ENCODE results near the gene SMARCC1. TPM values are rescaled to one million over a fixed set of nuclear protein-coding genes. Genes with fewer than 3 reads are reported as not detected.

The SMARCC1 gene
- total RNA-seq, 1 donor from 2014 or later, result 53.9 TPM

- Histone ChIP-seq H3K4me1 (no peaks in the 10 kb centered on the region), H3K36me3 (peaks cover 70% of the 10 kb centered on the region), H3K27me3 (ENCODE audit: low read depth) (no peaks in the 10 kb centered on the region), H3K4me3 (no peak overlapping the region), H3K9me3 (no peaks in the 10 kb centered on the region), H3K27ac (no peak overlapping the region)
- DNase-seq (no peak), ATAC-seq (no peak)
- intact Hi-C loops (cut with DNase I), result no loop called here
- TF ChIP-seq CTCF (IDR thresholded peaks at IDR 0.05), result no peak
These were observed 174.4 kb downstream of the SMARCC1 start for GRCh38 chr3:47607335-47607734.

- DNase-seq (no peak), ATAC-seq (no peak)
- Histone ChIP-seq H3K4me3 (no peak overlapping the region), H3K27me3 (ENCODE audit: low read depth) (no peaks in the 10 kb centered on the region), H3K36me3 (peaks cover 69% of the 10 kb centered on the region), H3K4me1 (no peaks in the 10 kb centered on the region), H3K9me3 (no peaks in the 10 kb centered on the region), H3K27ac (no peak overlapping the region)
- intact Hi-C loops (cut with DNase I), result no loop called here
- no peak for TF ChIP-seq CTCF (IDR thresholded peaks at IDR 0.05)
These were observed 175.5 kb downstream of the SMARCC1 start for GRCh38 chr3:47606165-47606564.

- Histone ChIP-seq H3K4me1 (no peaks in the 10 kb centered on the region), H3K27ac (no peak overlapping the region), H3K9me3 (no peaks in the 10 kb centered on the region), H3K36me3 (peaks cover 73% of the 10 kb centered on the region), H3K27me3 (ENCODE audit: low read depth) (no peaks in the 10 kb centered on the region), H3K4me3 (no peak overlapping the region)
- DNase-seq, result no peak
- no peak for TF ChIP-seq CTCF (IDR thresholded peaks at IDR 0.05)
- no peak for ATAC-seq
- intact Hi-C loops (cut with DNase I), result no loop called here
These were observed 176.0 kb downstream of the SMARCC1 start for GRCh38 chr3:47605652-47606051.

- peaks cover 73% of the 10 kb centered on the region for H3K36me3 ChIP-seq
- TF ChIP-seq CTCF (IDR thresholded peaks at IDR 0.05), result no peak
- ATAC-seq (no peak), DNase-seq (no peak)
- H3K9me3 ChIP-seq, result no peaks in the 10 kb centered on the region
- no peak overlapping the region for H3K4me3 ChIP-seq
- H3K27me3 ChIP-seq (ENCODE audit: low read depth), result no peaks in the 10 kb centered on the region
- intact Hi-C loops (cut with DNase I), result no loop called here
- no peak overlapping the region for H3K27ac ChIP-seq
- no peaks in the 10 kb centered on the region for H3K4me1 ChIP-seq
These were observed 177.5 kb downstream of the SMARCC1 start for GRCh38 chr3:47604145-47604544.

- Histone ChIP-seq H3K27me3 (ENCODE audit: low read depth) (no peaks in the 10 kb centered on the region), H3K4me1 (no peaks in the 10 kb centered on the region), H3K9me3 (no peaks in the 10 kb centered on the region), H3K36me3 (peaks cover 68% of the 10 kb centered on the region), H3K27ac (no peak overlapping the region), H3K4me3 (no peak overlapping the region)
- ATAC-seq (no peak), DNase-seq (no peak)
- TF ChIP-seq CTCF (IDR thresholded peaks at IDR 0.05), result no peak
- intact Hi-C loops (cut with DNase I), result no loop called here
These were observed 178.4 kb downstream of the SMARCC1 start for GRCh38 chr3:47603332-47603731.

- TF ChIP-seq CTCF (IDR thresholded peaks at IDR 0.05), result no peak
- Histone ChIP-seq H3K36me3 (peaks cover 48% of the 10 kb centered on the region), H3K9me3 (no peaks in the 10 kb centered on the region), H3K4me1 (no peaks in the 10 kb centered on the region), H3K4me3 (no peak overlapping the region), H3K27ac (no peak overlapping the region), H3K27me3 (ENCODE audit: low read depth) (no peaks in the 10 kb centered on the region)
- DNase-seq, result no peak
- intact Hi-C loops (cut with DNase I), result no loop called here
- no peak for ATAC-seq
These were observed 180.4 kb downstream of the SMARCC1 start for GRCh38 chr3:47601281-47601680.

Data from lower lobe of right lung (tissue), 2 donors.